GM19193 (cell line): ENCODE results near the gene KCTD16.

Experiments
- POLR2A ChIP-seq: IDR thresholded peaks from 4 replicates; pipeline ENCODE4 v1.6.1; 2011; ENCODE audit not compliant: insufficient read depth, insufficient read length; ENCODE audit errors: extremely low read depth

KCTD16 gene

GRCh38 chr5:144191998-144192397, 21.3 kb downstream of the KCTD16 start:
- TF ChIP-seq POLR2A, result no peak

GRCh38 chr5:144192661-144193060, 22.0 kb downstream of the KCTD16 start:
- no peak for TF ChIP-seq POLR2A

- TF ChIP-seq POLR2A, result no peak
These were observed 23.5 kb downstream of the KCTD16 start for GRCh38 chr5:144194144-144194543.

DNA sequence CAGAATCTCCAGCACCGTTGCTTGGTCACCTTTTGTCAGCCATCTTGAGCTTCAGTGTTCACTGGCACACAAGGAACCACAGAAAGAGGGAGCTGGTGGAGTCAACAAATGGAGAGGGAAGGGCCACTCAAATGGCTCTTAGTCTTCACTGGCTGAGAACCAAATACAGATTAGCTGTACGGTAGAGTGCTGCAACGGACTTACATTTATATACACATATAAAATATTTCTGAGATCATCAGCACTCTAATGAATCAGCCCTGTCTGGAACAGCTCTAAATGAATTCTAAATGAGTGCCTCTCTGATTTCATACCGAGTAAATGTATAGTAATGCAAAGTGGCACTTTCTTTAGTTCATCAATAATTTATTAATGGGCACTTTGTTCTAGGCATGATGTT, 24.8 kb downstream of the KCTD16 start:
- TF ChIP-seq POLR2A, result no peak

DNA sequence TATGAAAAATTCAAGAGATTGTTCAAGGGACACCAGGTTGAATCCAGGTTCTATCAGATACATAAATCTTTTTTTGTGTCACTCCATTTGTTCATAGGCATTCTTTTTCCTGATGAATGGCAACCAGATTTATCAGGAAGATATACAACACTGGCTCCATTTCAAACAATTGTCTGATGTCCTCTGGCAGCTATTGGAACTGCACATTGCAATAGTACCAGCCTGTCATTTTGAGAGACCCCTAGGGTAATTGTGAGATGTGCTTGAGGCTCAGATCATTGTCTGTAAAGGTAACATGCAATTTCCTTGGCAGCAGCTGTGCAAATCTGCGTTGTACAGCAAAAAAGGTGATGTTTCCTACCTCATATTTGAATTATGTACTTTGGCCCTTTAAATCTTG, 25.9 kb downstream of the KCTD16 start:
- no peak for TF ChIP-seq POLR2A

DNA sequence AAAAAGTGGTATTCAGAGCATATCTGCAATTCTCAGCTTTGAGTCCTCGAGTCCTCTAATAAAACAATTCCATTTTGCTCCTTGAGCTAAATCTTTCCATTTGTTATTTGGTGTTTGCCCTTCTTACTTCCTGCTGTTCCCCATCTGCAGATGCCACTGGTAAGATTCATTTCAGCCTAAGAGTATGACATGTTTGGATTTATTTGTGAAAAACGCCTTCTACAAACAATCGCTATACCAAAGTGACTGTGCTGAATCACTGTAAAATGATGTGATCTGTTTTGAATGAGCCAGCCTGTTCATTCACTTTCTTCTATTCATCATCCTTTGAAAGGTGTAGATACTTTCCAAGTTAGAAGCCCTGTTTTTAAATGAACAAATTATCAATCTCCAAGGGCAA, 27.7 kb downstream of the KCTD16 start:
- no peak for TF ChIP-seq POLR2A

GRCh38 chr5:144201588-144201987, 30.9 kb downstream of the KCTD16 start:
- TF ChIP-seq POLR2A, result no peak

GRCh38 chr5:144202072-144202471, 31.4 kb downstream of the KCTD16 start:
- no peak for TF ChIP-seq POLR2A

DNA sequence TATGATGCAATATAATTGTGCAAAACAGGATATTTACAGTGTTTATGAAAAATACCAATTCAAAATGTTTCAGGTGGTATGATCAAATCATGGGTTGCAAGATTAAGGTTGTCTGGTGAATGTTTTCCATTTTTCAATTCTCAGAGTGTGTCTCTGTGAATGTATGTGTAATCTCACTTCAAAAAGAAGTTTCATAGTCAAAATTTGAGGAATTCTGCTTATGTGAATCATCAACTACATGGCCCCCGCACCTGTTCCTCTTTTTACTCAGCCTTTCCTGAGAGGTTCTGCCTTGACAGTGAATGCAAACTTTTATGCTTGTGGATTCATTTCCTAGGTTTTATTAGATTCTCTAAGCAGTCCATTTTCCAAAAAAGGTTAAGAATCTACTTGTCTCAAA, 32.1 kb downstream of the KCTD16 start:
- no peak for TF ChIP-seq POLR2A

- no peak for TF ChIP-seq POLR2A
These were observed 33.3 kb downstream of the KCTD16 start for GRCh38 chr5:144203750-144204596.

GRCh38 chr5:144205141-144205551, 34.5 kb downstream of the KCTD16 start:
- no peak for TF ChIP-seq POLR2A

DNA sequence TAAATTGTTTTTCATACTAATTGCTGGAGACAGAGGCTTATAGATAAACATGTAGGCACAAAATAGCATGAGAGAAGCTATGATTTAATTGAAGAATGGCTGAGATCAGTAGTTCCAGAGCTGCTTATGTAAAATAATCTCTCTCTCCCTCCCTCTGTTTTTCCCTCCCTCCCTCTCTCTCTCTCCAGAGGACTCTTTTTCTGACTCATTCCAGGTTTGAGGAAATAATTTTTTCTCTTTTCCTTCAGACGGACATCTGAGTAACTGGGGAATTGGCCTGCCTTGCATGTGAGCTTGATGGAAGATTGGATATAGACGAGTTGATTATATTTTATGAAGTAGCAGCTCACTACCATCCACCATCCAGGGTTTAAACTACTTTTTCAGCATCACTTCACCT, 35.5 kb downstream of the KCTD16 start:
- TF ChIP-seq POLR2A, result no peak

DNA sequence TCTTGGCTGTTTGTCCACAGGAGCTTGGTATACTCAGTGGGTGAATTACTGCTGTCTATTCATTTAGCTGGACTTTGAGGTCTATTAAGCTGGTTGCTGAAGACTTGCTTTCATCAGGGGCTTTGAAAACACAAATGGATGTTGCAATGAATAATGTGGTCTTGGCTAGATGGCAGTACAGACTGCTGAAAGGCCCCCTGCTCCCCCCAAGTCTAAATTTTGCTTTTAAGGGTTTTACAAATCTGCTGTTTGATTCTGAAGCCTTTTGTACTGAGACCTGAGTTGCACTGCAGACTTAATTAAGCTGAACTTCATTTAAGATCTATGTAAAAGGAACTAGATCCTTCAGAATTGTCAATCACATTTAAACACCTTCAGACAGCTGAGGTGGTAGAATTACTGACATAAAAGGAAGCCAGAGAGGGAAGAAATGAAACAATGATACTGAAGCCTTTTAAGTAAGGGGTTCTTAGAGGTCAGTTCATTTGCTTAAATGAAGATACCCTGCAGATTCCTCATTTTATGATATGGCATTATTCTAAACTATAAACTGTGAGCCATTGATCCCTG, 37.3 kb downstream of the KCTD16 start:
- no peak for TF ChIP-seq POLR2A

DNA sequence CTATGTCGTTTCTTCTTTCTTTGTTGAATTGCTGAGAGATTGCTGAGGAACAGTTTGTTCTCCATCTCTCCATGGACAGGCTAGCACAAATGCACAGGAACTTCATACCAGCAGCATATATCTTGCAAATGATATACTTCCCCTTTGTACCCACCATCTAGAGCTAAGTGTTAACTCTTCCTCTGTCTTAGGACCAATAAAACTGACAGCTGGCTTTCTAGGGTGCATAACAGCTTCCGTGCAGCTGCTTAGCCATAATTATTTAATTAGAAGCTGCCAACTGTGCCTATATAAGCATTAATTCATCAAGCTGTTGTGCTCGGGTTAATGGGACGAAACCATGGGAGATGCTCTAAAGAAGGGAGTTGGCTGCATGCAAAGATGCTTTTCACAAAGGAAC, 38.7 kb downstream of the KCTD16 start:
- no peak for TF ChIP-seq POLR2A

- TF ChIP-seq POLR2A, result no peak
These were observed 40.0 kb downstream of the KCTD16 start for GRCh38 chr5:144210655-144211054.

- TF ChIP-seq POLR2A, result no peak
These were observed 49.2 kb downstream of the KCTD16 start for GRCh38 chr5:144219869-144220268.

DNA sequence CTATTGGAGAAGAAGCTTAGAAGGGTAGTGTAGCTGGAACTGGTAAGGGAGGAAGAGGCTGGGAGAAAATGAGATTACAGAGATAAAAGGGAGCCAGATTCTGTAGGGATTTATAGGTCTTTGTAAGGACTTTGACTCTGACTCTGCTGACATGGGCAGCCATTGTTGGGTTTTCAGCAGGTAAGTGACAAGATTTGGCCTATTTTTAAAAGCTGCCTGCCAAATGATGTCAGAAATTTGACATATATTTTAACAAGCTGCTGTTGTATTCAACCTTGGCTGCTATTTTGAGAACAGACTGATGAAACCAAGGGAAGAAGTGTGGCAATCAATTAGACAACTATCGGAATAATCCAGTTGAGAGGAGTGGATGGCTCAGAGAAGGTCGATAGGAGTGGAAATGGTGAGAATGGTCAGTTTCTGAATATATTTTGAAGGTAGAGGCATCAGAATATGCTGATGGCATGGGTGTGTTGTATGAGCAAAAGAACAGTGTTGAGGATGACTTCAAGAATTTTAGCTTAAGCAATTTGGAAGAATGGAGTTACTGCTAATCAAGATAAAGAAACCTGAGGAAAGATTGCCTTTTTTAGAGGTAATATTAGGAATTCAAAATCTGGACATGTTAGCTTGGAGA, 56.8 kb downstream of the KCTD16 start:
- TF ChIP-seq POLR2A, result no peak

DNA sequence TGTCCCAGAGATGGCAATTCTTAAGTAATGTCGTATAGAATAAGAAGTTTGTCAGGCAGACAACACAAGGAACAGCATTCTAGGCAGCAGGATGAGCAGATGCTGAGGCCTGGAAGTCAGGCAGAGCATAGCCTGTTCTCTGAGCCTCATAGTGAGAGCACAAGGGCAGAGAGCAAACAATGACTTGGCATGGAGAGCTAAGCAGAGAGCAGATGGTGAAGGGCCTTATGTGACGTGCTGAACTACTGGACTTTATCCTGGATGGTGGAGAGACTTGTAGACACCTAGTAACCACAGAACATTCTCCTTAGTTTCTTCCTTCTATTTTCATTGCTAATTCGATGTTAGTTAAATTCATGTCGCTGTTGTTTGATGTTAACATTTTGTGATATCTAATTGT, 60.1 kb downstream of the KCTD16 start:
- no peak for TF ChIP-seq POLR2A
